Activated T-cell treated with anti-CD3 and anti-CD28 coated beads, Interleukin-2, amount 50 U/mL, for 1 hour (primary cell): ENCODE data around the gene PLD5.

Source experiments
- DNase-seq: peaks from one replicate; pipeline ENCODE4 v3.0.0-alpha.2; 2020

Gene PLD5

GRCh38 chr1:242524571-242525359, at the start of gene PLD5:
Gene PLD5 (minus strand): TSS chr1:242524697.
- no peak for DNase-seq

- no peak for DNase-seq
These were observed 45.4 kb upstream of the PLD5 start for GRCh38 chr1:242569867-242570266.

GRCh38 chr1:242568666-242569065, 44.2 kb upstream of the PLD5 start:
- no peak for DNase-seq

- no peak for DNase-seq
These were observed 43.1 kb upstream of the PLD5 start for GRCh38 chr1:242567596-242567995.

- no peak for DNase-seq
These were observed 32.3 kb upstream of the PLD5 start for GRCh38 chr1:242556759-242557158.

GRCh38 chr1:242556276-242556675, 31.8 kb upstream of the PLD5 start:
- DNase-seq = no peak

GRCh38 chr1:242554577-242554976, 30.1 kb upstream of the PLD5 start:
- DNase-seq = no peak

GRCh38 chr1:242546849-242547729, 22.6 kb upstream of the PLD5 start:
- no peak for DNase-seq

GRCh38 chr1:242546441-242546840, 21.9 kb upstream of the PLD5 start:
- DNase-seq = no peak

GRCh38 chr1:242544071-242544470, 19.6 kb upstream of the PLD5 start:
- no peak for DNase-seq

GRCh38 chr1:242542271-242542670, 17.8 kb upstream of the PLD5 start:
- DNase-seq = no peak

GRCh38 chr1:242535986-242536385, 11.5 kb upstream of the PLD5 start:
- DNase-seq = no peak

- no peak for DNase-seq
These were observed 10.3 kb upstream of the PLD5 start for GRCh38 chr1:242534753-242535152.

GRCh38 chr1:242530761-242531160, 6.3 kb upstream of the PLD5 start:
- no peak for DNase-seq

- DNase-seq = no peak
These were observed 1.3 kb upstream of the PLD5 start for GRCh38 chr1:242525769-242526168.

- no peak for DNase-seq
These were observed 844 bp upstream of the PLD5 start for GRCh38 chr1:242525360-242525722.

- no peak for DNase-seq
These were observed 552 bp downstream of the PLD5 start for GRCh38 chr1:242523719-242524570.

- no peak for DNase-seq
These were observed 1.3 kb downstream of the PLD5 start for GRCh38 chr1:242522996-242523718.

- DNase-seq = no peak
These were observed 2.1 kb downstream of the PLD5 start for GRCh38 chr1:242522304-242522945.

- no peak for DNase-seq
These were observed 8.9 kb downstream of the PLD5 start for GRCh38 chr1:242515555-242515954.

- no peak for DNase-seq
These were observed 17.8 kb downstream of the PLD5 start for GRCh38 chr1:242506724-242507123.

- DNase-seq = no peak
These were observed 35.0 kb downstream of the PLD5 start for GRCh38 chr1:242489545-242489944.
